KMS-11 (cell line): ENCODE measurements around the gene CSRNP3.

ENCODE experiments used
- H2AFZ ChIP-seq: fragments of 200-600 bp; sonication (generic); 2 replicates; pipeline ENCODE4 v1.6.1; 2016; ENCODE audit warnings: antibody characterized with exemption, mixed run types, low read depth
- H3K27ac ChIP-seq: fragments of 200-600 bp; sonication (generic); 2 replicates; pipeline ENCODE4 v1.6.1; 2016; ENCODE audit warnings: mild to moderate bottlenecking, mixed run types
- H3K27me3 ChIP-seq: fragments of 200-600 bp; sonication (generic); 2 replicates; pipeline ENCODE4 v1.6.1; 2017; ENCODE audit warnings: mild to moderate bottlenecking, low read depth, mixed run types, moderate library complexity; ENCODE audit not compliant: insufficient read depth
- H3K36me3 ChIP-seq: fragments of 200-600 bp; sonication (generic); 2 replicates; pipeline ENCODE4 v1.6.1; 2017; ENCODE audit warnings: mild to moderate bottlenecking, mixed run types; ENCODE audit not compliant: insufficient read depth
- H3K4me1 ChIP-seq: fragments of 200-600 bp; sonication (generic); 2 replicates; pipeline ENCODE4 v1.6.1; 2016; ENCODE audit warnings: mild to moderate bottlenecking, low read depth, mixed run types; ENCODE audit not compliant: poor library complexity, severe bottlenecking
- H3K4me2 ChIP-seq: fragments of 200-600 bp; sonication (generic); 2 replicates; pipeline ENCODE4 v1.7.0; 2016; ENCODE audit warnings: mild to moderate bottlenecking, mixed run types
- H3K4me3 ChIP-seq: fragments of 200-600 bp; sonication (generic); IDR thresholded peaks from 2 replicates; pipeline ENCODE4 v1.6.1; 2017; ENCODE audit warnings: low read depth, low read length, mixed read lengths; ENCODE audit not compliant: insufficient read depth
- H3K79me2 ChIP-seq: fragments of 200-600 bp; sonication (generic); 2 replicates; pipeline ENCODE4 v1.6.1; 2016; ENCODE audit warnings: low read depth, mixed run types; ENCODE audit not compliant: insufficient read depth
- H3K9ac ChIP-seq: fragments of 200-600 bp; sonication (generic); 2 replicates; pipeline ENCODE4 v1.6.1; 2016; ENCODE audit warnings: mild to moderate bottlenecking, mixed run types
- H4K20me1 ChIP-seq: fragments of 200-600 bp; sonication (generic); 2 replicates; pipeline ENCODE4 v1.6.1; 2016; ENCODE audit warnings: mild to moderate bottlenecking, mixed run types; ENCODE audit not compliant: insufficient read depth
- CTCF ChIP-seq: fragments of 200-600 bp; sonication (generic); conservative IDR thresholded peaks from 2 replicates; pipeline ENCODE4 v1.6.1; 2017; ENCODE audit warnings: low read depth, mild to moderate bottlenecking, antibody characterized with exemption, low read length, moderate library complexity, mixed read lengths

The CSRNP3 gene

DNA sequence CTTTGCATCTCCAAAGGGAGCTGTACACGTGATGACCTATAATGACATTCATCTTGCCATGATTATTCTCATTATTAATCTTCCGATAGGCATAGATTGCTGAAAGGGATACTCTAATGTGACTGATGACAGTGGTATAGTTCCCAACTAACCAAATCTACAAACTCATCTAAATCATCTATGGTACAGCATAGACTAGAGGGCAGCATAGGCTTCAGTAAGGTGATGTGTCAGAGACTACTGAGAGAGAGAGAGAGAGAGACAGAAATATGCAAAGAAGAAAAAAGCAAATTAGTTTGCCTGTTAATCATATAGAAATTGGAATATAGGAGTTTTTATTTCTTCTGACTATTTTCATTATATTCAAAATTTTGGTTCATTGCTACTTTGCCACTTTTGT lies 89.3 kb downstream of the CSRNP3 start:
- Histone ChIP-seq H3K27ac (no peak overlapping the region), H3K27me3 (no peaks in the 10 kb centered on the region)
- TF ChIP-seq CTCF: no peak

DNA sequence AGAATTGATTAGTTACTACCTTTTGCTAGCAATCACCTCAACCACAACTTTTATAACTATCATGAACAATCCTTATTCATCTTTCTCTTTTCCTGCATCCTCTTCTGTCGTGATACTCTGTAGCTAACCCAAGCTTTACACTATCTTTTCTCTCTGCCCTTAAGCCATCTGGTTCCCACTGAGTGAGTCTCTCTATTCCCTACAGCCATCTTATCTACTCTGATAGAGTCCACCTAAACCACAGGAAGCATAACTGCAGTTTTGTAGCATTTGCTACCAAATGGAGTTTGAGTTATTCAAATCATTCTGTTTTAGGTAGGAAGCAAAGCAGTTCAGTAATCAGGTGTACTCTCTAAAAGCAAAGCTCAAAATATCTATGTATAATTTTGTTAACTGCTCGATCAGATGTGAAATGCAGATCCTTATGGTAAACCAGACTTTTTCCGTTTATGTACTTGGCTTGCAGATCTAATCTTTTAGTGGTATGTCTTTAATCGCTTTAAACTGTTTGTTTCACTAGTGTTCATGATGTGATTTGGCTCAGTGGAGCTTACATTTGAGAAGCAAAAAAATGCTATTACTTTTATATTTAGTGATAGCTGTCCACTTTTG lies 91.0 kb downstream of the CSRNP3 start:
- Histone ChIP-seq H3K4me2 (no peak overlapping the region), H3K79me2 (no peaks in the 10 kb centered on the region), H2AFZ (no peak overlapping the region), H3K4me3 (no peak overlapping the region), H3K4me1 (no peaks in the 10 kb centered on the region), H3K27ac (no peak overlapping the region), H3K9ac (no peak overlapping the region), H3K36me3 (no peaks in the 10 kb centered on the region), H3K27me3 (no peaks in the 10 kb centered on the region), H4K20me1 (no peaks in the 10 kb centered on the region)
- no peak for TF ChIP-seq CTCF

More for the DNA sequence above, 89.3 kb downstream of the CSRNP3 start:
- no peak overlapping the region for H3K4me3 ChIP-seq
- no peaks in the 10 kb centered on the region for H3K36me3 ChIP-seq
- no peaks in the 10 kb centered on the region for H4K20me1 ChIP-seq
- H3K4me1 ChIP-seq: no peaks in the 10 kb centered on the region
- H3K79me2 ChIP-seq: no peaks in the 10 kb centered on the region
- no peak overlapping the region for H3K9ac ChIP-seq
- no peak overlapping the region for H3K4me2 ChIP-seq
- H2AFZ ChIP-seq: no peak overlapping the region

DNA sequence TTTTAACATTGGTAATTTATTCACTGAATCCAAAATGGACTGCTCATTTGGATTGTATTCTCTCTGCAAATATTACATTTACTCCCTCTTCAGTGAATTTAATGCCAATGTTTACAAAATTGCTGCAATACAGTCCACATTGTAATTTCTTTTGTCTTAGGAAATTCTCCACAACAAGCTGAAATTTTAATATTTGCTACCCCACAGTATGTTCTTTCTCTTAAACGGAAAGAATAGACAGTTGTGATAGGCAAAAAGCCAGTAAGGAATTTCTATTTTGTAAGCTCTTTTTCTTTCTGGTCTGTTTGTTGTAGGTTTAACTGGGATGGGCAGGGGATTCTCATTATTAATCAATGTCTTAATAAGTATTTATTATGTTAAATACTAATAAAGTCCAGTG lies 92.0 kb downstream of the CSRNP3 start:
- Histone ChIP-seq H3K27ac (no peak overlapping the region), H3K4me1 (no peaks in the 10 kb centered on the region), H3K4me2 (no peak overlapping the region), H3K27me3 (no peaks in the 10 kb centered on the region), H4K20me1 (no peaks in the 10 kb centered on the region), H3K79me2 (no peaks in the 10 kb centered on the region), H3K4me3 (no peak overlapping the region), H3K9ac (no peak overlapping the region), H3K36me3 (no peaks in the 10 kb centered on the region), H2AFZ (no peak overlapping the region)
- no peak for TF ChIP-seq CTCF

DNA sequence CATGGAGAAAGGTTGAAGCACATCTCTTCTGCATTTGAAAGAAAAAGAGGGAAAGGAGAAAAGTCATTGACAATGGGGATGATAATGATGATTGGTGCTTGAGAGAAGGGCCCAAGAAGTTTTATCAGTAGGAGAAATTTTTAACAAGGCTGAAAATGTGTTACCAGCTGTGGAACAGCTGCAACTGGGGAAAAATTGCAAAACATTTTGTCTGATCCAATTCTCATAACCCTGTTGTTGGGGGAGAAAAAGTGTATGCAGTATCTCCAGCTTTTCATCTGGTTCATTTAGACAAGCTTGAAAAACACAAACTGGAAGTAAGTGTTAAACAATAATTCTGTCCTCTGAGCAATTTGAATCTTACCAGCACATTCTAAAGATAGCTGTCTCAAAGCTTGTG lies 92.7 kb downstream of the CSRNP3 start:
- Histone ChIP-seq H3K27ac (no peak overlapping the region), H3K79me2 (no peaks in the 10 kb centered on the region), H3K9ac (no peak overlapping the region), H3K4me1 (no peaks in the 10 kb centered on the region), H4K20me1 (no peaks in the 10 kb centered on the region), H3K4me2 (no peak overlapping the region), H2AFZ (no peak overlapping the region), H3K4me3 (no peak overlapping the region), H3K36me3 (no peaks in the 10 kb centered on the region), H3K27me3 (no peaks in the 10 kb centered on the region)
- no peak for TF ChIP-seq CTCF
